Thymus (tissue), 11 donors: ENCODE data around the gene MPV17L2. TPM values are rescaled to one million over a fixed set of nuclear protein-coding genes. Genes with fewer than 3 reads are reported as not detected.

ENCODE experiments used
- DNase-seq, 9 donors: peaks; one replicate each; pipeline ENCODE4 v3.0.0-alpha.2; 2013; ENCODE audit warnings: low spot score in 9 of 9, low read depth in 6 of 9, missing footprints in 1 of 9
- H3K27ac ChIP-seq, 2 donors: one replicate each; pipeline ENCODE4 v1.5.1; 2013; ENCODE audit warnings: control low read depth in 1 of 2, low read depth in 1 of 2, low read length in 1 of 2, mild to moderate bottlenecking in 1 of 2, moderate library complexity in 1 of 2
- H3K27me3 ChIP-seq, 2 donors: one replicate each; pipeline ENCODE4 v1.5.1; 2013; ENCODE audit warnings: low read length in 1 of 2; ENCODE audit not compliant: control insufficient read depth in 2 of 2, insufficient read depth in 1 of 2
- H3K36me3 ChIP-seq, 2 donors: one replicate each; pipeline ENCODE4 v1.5.1; 2013; ENCODE audit warnings: low read length in 1 of 2, mild to moderate bottlenecking in 1 of 2, moderate library complexity in 1 of 2; ENCODE audit not compliant: control insufficient read depth in 2 of 2, insufficient read depth in 2 of 2
- H3K4me1 ChIP-seq, 2 donors: one replicate each; pipeline ENCODE4 v1.5.1; 2013; ENCODE audit warnings: low read length in 2 of 2; ENCODE audit not compliant: control insufficient read depth in 2 of 2, insufficient read depth in 2 of 2
- H3K4me3 ChIP-seq, 2 donors: one replicate each; pipeline ENCODE4 v1.5.1; 2013; ENCODE audit warnings: low read length in 2 of 2, control low read depth in 1 of 2, mild to moderate bottlenecking in 1 of 2
- H3K9me3 ChIP-seq, 2 donors: one replicate each; pipeline ENCODE4 v1.5.1; 2013; ENCODE audit warnings: low read length in 1 of 2, mild to moderate bottlenecking in 1 of 2; ENCODE audit not compliant: control insufficient read depth in 2 of 2, insufficient read depth in 1 of 2
- WGBS: extraction: QIAGEN DNeasy Blood & Tissue Kit; methylation state at CpG from one replicate; pipeline ENCODE4 v1.1.7; 2013; 5-methylcytosine and 5-hydroxymethylcytosine counted together
- polyA plus RNA-seq: library from polyadenylated mRNA; stranded (reverse); fragments of 200-250 nt; gene quantifications from one replicate; pipeline ENCODE4 v1.2.3, GENCODE V29; 2013
- total RNA-seq: library from RNA; stranded (reverse); fragments of 120-200 nt; gene quantifications from one replicate; pipeline ENCODE4 v1.2.4, GENCODE V29; 2013
- donor health status: healthy.

MPV17L2 gene
- total and polyA plus RNA-seq, 2 donors: 6.8 to 13.4 TPM

DNA sequence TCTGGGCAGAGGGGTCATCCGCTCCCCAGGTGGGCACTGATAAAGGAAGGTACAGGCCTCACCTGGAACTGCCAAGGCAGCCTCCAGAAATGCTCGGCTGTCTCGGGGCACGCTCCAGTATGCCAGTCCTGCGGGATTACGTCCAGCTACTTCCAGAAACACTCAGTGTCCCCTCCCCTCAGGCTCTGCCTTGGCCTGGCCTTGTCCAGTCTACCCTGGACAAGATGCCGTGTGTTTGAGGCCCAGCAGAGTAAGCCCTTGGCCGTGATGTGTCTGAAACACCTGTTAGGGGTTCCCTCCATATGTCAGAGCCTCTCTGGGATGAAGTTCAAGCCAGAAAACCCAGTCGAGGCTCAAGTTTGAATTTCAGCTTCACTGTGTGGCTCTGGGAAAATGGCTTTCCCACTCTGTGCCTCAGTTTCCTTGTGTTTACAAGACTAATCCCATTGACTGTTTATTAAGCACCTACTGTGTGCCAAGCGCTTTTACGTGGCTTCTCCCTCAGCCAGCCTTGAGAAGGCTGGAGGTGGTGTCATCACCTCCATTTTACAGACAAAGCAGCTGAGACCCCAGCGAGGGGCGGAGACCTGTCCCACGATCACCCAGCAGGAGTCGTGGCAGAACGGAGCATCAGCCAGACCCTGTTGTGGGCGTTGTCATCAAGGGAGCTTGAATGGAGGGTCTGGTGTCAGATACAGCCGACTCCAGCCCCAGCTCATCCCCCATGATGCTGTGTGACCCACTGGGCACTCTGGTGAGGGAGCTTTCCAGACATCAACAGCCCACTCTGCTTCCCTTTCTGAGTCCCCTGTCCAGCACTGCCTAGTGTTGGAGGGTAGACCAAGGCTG, 42.0 kb upstream of the MPV17L2 start:
- no peak for DNase-seq

DNA sequence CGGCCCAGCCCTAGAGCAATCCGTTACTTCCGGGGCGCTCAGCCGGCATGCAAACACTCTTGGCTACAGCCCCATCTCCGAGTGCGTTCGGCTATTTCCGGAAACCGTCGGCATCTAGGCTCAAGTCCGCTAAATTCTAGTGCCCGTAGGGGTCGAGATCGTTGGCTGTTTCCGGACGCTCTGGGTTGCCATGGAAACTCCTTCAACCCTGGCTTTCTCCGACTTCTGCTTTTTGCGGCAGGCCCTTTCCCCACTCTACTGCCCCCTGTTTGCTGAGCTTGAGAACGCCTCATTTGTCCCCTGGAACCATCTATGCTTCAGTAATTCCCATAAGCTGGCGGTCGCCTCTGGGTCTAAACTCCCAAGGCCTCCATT, 40.6 kb upstream of the MPV17L2 start:
- no peaks in the 10 kb centered on the region for H3K9me3 ChIP-seq
- DNase-seq: peak; percentile 97 to 100 (median 100)

More for the DNA sequence above, 42.0 kb upstream of the MPV17L2 start:
- peak overlapping the region in 1 of 2 donors; percentile 99 for H3K27ac ChIP-seq
- 97% methylated on average over 18 of the region's 18 CpGs for WGBS
- H3K9me3 ChIP-seq: no peaks in the 10 kb centered on the region
- H3K4me3 ChIP-seq: no peak overlapping the region
- peaks cover 13 to 23% of the 10 kb centered on the region in 2 donors for H3K36me3 ChIP-seq
- no peaks in the 10 kb centered on the region for H3K27me3 ChIP-seq
- peaks cover 13 to 25% of the 10 kb centered on the region in 2 donors for H3K4me1 ChIP-seq

DNA sequence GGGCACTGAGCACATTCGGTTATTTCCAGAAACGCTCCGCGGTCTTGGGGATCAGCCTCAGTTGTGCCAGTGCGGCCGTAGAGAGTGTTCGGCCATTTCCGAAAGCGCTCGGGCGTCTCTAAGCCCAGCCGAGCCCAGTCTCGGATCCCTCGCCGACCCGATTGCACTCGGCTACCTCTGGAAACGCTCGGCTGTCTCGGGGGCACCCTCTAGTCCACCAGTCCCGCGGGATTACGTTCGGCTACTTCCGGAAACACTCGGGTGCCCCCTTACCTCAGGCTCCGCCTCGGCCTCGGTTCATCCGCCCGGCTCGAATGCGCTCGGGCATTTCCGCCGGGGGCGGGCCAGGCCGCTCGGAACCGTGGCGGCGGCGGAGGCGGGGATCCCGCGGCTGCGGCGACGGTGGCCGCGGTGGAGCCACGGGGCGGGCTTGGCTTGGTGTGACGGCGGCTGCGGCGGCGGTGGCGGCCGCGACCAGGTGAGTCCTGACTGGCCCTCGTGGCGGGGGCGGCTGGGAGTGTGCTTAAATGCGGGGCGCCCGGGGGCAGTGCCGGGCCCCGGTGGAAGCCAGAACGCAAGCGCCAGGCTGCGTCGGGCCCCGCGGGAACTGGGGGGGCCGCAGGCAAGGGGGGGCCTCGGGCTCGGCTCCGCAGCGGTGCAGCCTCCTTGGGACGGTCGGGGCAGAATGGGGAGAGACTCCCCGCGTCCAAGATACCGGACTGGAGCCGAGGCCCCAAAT, 40.0 kb upstream of the MPV17L2 start, which contains the start of gene PIK3R2:
Gene PIK3R2 (plus strand): TSS at position 347 of the 739 bp plus-strand sequence. CDS start 2,717 bp downstream, outside the sequence.
- peak; percentile 98 to 100 (median 100) for DNase-seq
- no peaks in the 10 kb centered on the region for H3K9me3 ChIP-seq
- peak within 1 kb of the TSS; percentile 71 to 79 for H3K4me3 ChIP-seq
- under 1% methylated on average over 86 of the region's 86 CpGs for WGBS
- peaks cover 12 to 20% of the 10 kb centered on the region in 2 donors for H3K36me3 ChIP-seq
- peak within 1 kb of the TSS; percentile 99 for H3K27ac ChIP-seq
- no peaks in the 10 kb centered on the region for H3K27me3 ChIP-seq
- H3K4me1 ChIP-seq: peaks cover 13 to 34% of the 10 kb centered on the region in 2 donors

More for the DNA sequence above, 40.6 kb upstream of the MPV17L2 start:
- H3K36me3 ChIP-seq: peaks cover 15 to 16% of the 10 kb centered on the region in 2 donors
- H3K27ac ChIP-seq: peak overlapping the region; percentile 99
- peak overlapping the region; percentile 50 to 79 for H3K4me3 ChIP-seq
- H3K27me3 ChIP-seq: no peaks in the 10 kb centered on the region
- peaks cover 13 to 33% of the 10 kb centered on the region in 2 donors for H3K4me1 ChIP-seq
- under 1% methylated on average over 22 of the region's 22 CpGs for WGBS

DNA sequence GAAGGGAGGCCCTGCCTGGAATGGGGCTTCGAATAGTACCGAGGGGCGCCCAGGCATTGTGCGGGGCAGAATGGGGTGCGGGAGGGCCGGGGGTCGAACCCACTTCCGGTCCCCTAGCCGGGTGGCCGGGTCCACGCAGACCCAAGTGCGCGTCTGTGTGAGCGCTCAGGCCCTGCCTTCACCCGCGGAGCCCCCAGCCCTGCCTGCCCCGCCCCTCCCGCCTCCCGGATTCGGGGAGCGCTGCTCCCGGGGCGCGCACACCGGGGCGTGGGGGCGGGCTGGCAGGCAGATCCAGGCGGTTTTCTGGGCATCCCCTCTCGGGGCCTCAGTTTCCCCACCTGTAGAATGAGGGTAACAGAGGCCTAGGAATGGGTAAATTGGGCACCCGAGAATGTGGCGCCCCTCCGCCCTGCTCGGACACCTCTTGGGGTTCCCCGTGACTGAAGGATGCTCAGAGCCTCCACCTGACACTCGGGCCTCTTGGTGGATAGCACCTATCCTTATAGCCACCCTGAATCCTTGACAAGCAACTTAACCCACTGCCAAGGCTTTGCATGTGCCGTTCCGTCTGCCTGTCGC, 39.4 kb upstream of the MPV17L2 start:
- whole genome bisulfite sequencing: 5% methylated on average over 38 of the region's 38 CpGs
- Histone ChIP-seq H3K27me3 (no peaks in the 10 kb centered on the region), H3K4me1 (peaks cover 13 to 34% of the 10 kb centered on the region in 2 donors), H3K4me3 (peak overlapping the region; percentile 71 to 79), H3K36me3 (peaks cover 10 to 20% of the 10 kb centered on the region in 2 donors), H3K27ac (peak overlapping the region in 1 of 2 donors; percentile 51), H3K9me3 (no peaks in the 10 kb centered on the region)
- DNase-seq: no peak

DNA sequence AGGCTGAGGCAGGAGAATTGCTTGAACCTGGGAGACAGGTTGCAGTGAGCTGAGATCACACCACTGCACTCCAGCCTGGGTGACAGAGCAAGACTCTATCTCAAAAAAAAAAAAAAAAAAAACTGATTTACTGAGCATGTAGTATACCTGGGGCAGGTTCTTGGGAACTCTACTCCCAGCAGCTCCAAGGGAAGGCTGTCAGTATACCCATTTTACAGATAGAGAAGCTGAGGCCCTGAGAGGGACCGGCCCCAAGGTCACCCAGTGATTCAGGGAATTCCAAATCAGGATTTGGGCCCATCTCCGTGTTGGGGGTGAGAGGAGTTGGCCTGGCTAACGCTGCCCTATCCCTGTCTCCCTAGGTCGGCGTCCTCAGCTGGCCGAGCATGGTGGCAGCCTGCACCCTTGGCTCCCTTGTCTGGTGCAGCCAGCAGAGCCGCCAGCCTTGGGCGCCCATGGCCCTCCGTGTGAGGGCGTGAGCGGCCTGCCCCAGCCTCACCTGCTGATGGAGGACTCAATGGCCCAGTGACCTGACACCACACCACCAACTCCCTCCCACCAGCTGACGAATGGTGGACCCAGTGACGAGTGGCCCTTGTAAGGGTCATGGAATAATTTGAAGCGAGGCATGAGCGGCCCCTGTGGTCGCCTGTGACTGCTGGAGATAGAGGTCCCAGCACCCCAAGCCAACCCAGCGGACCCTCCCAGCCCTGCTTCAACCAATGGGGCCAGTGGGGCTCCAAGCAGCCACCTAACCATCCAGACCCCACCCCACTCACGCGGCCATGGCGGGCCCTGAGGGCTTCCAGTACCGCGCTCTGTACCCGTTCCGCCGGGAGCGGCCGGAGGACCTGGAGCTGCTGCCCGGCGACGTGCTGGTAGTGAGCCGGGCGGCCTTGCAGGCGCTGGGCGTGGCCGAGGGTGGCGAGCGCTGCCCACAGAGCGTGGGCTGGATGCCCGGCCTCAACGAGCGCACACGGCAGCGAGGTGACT, 37.6 kb upstream of the MPV17L2 start:
- no peak overlapping the region for H3K27ac ChIP-seq
- peaks cover 13 to 34% of the 10 kb centered on the region in 2 donors for H3K4me1 ChIP-seq
- H3K9me3 ChIP-seq: no peaks in the 10 kb centered on the region
- peaks cover 7 to 20% of the 10 kb centered on the region in 2 donors for H3K36me3 ChIP-seq
- no peak for DNase-seq
- no peak overlapping the region for H3K4me3 ChIP-seq
- no peaks in the 10 kb centered on the region for H3K27me3 ChIP-seq
- WGBS: 98% methylated on average over 43 of the region's 43 CpGs

DNA sequence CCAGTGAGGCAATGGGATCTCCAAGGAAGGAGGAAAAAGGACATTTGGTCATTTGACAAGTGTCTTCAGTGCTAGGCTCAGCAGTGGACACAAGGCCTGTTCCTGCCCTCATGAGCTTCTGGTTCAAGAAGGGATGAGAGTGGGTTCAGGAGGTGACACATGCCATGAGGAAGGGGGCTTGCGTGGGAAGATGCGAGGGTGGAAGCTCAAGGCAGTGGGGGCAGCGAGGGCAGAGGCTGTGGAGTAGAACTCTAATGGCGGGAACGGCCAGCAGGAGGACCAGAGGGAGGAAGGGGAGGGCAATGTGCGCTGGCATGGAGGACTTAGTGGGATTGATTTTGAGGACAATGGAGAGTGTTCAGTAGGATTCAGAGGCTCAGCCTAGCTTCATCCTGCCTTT, 36.8 kb upstream of the MPV17L2 start:
- no peak for DNase-seq
- no peaks in the 10 kb centered on the region for H3K9me3 ChIP-seq
- H3K4me1 ChIP-seq: peaks cover 17 to 40% of the 10 kb centered on the region in 2 donors
- WGBS: over 99% methylated on average over 5 of the region's 6 CpGs
- H3K27me3 ChIP-seq: no peaks in the 10 kb centered on the region
- H3K27ac ChIP-seq: peak overlapping the region in 1 of 2 donors; percentile 64
- H3K4me3 ChIP-seq: no peak overlapping the region
- peaks cover 7 to 20% of the 10 kb centered on the region in 2 donors for H3K36me3 ChIP-seq

DNA sequence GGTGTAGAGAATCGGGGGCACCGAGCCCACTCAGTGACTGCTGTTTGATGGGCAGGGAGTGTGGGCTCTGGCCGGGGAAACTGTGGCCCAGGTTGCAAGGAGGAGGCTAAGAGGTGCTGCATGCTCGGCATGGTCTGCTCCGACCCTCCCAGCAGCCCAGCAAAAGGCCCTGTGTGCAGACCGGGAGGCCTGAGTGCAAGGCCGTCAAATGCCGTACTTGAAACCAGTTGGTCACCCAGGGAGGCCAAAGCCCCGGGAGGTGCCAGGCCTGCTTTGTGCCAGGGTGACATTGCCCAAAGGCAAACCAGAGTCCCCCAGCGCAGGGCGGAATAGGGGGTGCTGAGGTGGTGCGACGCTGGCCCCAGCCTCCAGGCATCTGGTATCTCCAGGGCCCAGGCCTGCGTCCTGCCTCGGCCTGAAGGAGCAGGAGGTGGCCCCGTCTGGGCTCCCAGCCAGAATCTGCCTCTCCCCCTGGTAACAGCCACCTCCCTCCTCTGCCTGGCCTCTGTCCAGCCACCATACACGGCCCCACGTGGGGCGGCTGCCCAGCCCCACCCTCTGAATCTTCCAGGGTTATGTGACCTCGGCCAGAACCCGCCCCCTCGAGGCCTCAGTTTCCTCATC, 36.1 kb upstream of the MPV17L2 start:
- WGBS: 86% methylated on average over 22 of the region's 22 CpGs
- Histone ChIP-seq H3K27me3 (no peaks in the 10 kb centered on the region), H3K36me3 (peaks cover 12 to 22% of the 10 kb centered on the region in 2 donors), H3K4me3 (no peak overlapping the region), H3K9me3 (no peaks in the 10 kb centered on the region), H3K27ac (peak overlapping the region; percentile 64 to 75), H3K4me1 (peaks cover 11 to 38% of the 10 kb centered on the region in 2 donors)
- DNase-seq: no peak
